HepG2 (cell line): ENCODE data around the gene L1CAM.

Source experiments
- CENPX ChIP-seq: sonication (generic); formaldehyde crosslinking; IDR thresholded peaks from 2 replicates; pipeline ENCODE4 v1.9.0; 2021; ENCODE audit warnings: mild to moderate bottlenecking, missing genetic modification reagents, moderate library complexity
- MYC ChIP-seq: sonication (generic); formaldehyde crosslinking; IDR thresholded peaks from 2 replicates; pipeline ENCODE4 v1.9.0; 2021; ENCODE audit warnings: missing genetic modification reagents, borderline replicate concordance
- REST ChIP-seq, 2 experiments: IDR thresholded peaks; 2 replicates each; pipeline ENCODE4 v1.6.1; 2011 to 2012; ENCODE audit warnings: low read length in 2 of 2, borderline replicate concordance in 1 of 2, low read depth in 1 of 2, mild to moderate bottlenecking in 1 of 2, moderate library complexity in 1 of 2
- ZFP36 ChIP-seq: fragments of 150-350 bp; IDR thresholded peaks from 2 replicates; pipeline ENCODE4 v1.6.1; 2018; ENCODE audit warnings: borderline replicate concordance, low read length, low read depth; ENCODE audit not compliant: partially characterized antibody
- ZKSCAN1 ChIP-seq: fragments of 150-350 bp; IDR thresholded peaks from 2 replicates; pipeline ENCODE4 v1.6.1; 2014; ENCODE audit warnings: low read length
- ZNF12 ChIP-seq: sonication (generic); formaldehyde crosslinking; IDR thresholded peaks from 2 replicates; pipeline ENCODE4 v1.5.0; 2020; ENCODE audit warnings: missing genetic modification reagents
- ZNF335 ChIP-seq: sonication (generic); formaldehyde crosslinking; IDR thresholded peaks from 2 replicates; pipeline ENCODE4 v1.4.0; 2020; ENCODE audit warnings: missing genetic modification reagents

GRCh38 chrX:153869473-153870287, 16.3 kb downstream of the L1CAM start:
- TF ChIP-seq CENPX (CRISPR knock-in tag) (no peak), ZNF335 (CRISPR knock-in tag) (no peak), MYC (no peak), REST (IDR thresholded peaks at IDR 0.05; ENCODE audit: borderline replicate concordance in 1 of 2, low read depth in 1 of 2, low read length in 2 of 2) (no peak), ZFP36 (no peak), ZNF12 (CRISPR knock-in tag) (no peak), ZKSCAN1 (no peak)
